ENCODE results near the gene MGP. TPM values are rescaled to one million over a fixed set of nuclear protein-coding genes. Genes with fewer than 3 reads are reported as not detected.

Gene MGP
- total RNA-seq, 1 donor from 2014 or later: not detected

DNA sequence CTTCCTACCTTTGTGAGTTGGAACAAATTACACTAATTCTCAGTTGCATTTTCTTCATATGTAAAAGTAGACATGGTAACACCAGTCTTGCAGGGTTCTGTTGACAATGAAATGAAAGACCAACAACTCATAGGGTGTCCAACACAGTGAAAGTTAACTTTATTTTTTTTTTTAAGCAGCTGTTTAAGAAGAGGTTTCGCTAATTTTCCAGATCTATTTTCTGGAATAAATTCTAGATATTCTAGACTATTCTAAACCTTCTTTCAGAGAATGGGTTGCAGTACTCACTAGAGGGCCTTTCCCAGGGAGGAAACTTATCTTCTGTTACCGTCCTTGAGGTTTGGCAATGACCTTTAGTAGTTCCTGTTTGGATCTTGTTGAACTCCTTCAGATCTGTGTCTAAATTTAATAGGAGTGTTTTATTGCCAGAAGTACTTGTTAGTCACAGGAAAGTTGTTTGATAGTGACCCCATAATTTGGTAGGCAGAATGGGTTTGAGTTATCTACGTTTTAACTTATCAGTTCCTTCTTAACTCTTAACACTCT, 39.5 kb downstream of the MGP start:
- Mint-ChIP-seq H3K27ac (no peak overlapping the region), H3K4me3 (no peak overlapping the region), H3K36me3 (ENCODE audit: low read depth) (no peaks in the 10 kb centered on the region), H3K9me3 (no peaks in the 10 kb centered on the region), H3K27me3 (ENCODE audit: insufficient read depth) (peaks cover 5% of the 10 kb centered on the region), H3K4me1 (ENCODE audit: low read depth) (peaks cover 5% of the 10 kb centered on the region)
- no peak for DNase-seq (ENCODE audit: low spot score)
- intact Hi-C loops (cut with micrococcal nuclease): loop anchor here (5.0 kb wide), 1 partner anchor 91 kb away; the partner anchor contains the start of gene ERP27

DNA sequence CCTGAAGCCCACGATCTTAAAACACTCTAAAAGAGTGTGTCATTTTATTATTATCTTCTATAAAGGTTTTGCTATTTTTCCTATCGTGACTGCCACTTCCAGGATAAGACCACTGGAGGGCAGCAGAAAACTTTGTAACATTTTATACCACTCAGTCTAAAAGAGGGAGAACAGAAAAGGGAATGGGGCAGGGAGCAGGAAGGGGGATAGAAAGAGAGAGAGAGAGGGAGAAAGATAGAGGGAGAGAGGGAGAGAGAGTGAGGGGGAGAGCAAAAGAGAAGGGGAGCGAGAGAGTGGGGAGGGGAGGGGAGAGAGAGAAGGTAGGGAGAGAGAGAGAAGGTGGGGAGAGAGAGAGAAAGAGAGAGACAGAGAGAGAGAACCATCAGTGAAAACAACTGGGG, 40.3 kb downstream of the MGP start:
- intact Hi-C loops (cut with micrococcal nuclease): loop anchor here (1.0 to 5.0 kb wide), 5 partner anchors 92 to 424 kb away; partner anchors contain the start of genes ERP27 and RERG
- DNase-seq (ENCODE audit: low spot score): peak; percentile 6
- Mint-ChIP-seq H3K27me3 (ENCODE audit: insufficient read depth) (peaks cover 5% of the 10 kb centered on the region), H3K4me1 (ENCODE audit: low read depth) (peaks cover 5% of the 10 kb centered on the region), H3K36me3 (ENCODE audit: low read depth) (no peaks in the 10 kb centered on the region), H3K27ac (no peak overlapping the region), H3K9me3 (no peaks in the 10 kb centered on the region), H3K4me3 (no peak overlapping the region)

DNA sequence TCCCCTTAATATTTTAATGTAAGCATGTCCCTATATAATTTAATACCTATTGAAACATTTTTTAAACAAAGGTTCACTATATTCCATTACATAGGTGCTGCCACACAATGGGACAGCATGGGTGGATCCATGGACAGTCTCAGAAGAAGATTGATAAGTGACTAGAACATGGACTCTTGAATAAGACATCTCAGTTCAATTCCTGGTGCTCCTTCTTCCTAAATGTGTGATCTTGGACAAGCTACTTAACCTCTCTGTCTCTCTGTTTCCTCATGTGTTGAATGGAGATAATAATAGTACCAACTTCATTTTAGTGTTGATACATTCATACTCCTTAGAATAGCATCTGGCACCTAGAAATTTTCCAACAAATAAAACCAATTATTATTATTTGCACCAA, 41.3 kb downstream of the MGP start:
- intact Hi-C loops (cut with micrococcal nuclease): no loop called here
- H3K4me1 Mint-ChIP-seq (ENCODE audit: low read depth): peaks cover 5% of the 10 kb centered on the region
- no peaks in the 10 kb centered on the region for H3K36me3 Mint-ChIP-seq (ENCODE audit: low read depth)
- H3K27ac Mint-ChIP-seq: no peak overlapping the region
- no peak for DNase-seq (ENCODE audit: low spot score)
- no peaks in the 10 kb centered on the region for H3K9me3 Mint-ChIP-seq
- no peak overlapping the region for H3K4me3 Mint-ChIP-seq
- H3K27me3 Mint-ChIP-seq (ENCODE audit: insufficient read depth): peaks cover 9% of the 10 kb centered on the region

DNA sequence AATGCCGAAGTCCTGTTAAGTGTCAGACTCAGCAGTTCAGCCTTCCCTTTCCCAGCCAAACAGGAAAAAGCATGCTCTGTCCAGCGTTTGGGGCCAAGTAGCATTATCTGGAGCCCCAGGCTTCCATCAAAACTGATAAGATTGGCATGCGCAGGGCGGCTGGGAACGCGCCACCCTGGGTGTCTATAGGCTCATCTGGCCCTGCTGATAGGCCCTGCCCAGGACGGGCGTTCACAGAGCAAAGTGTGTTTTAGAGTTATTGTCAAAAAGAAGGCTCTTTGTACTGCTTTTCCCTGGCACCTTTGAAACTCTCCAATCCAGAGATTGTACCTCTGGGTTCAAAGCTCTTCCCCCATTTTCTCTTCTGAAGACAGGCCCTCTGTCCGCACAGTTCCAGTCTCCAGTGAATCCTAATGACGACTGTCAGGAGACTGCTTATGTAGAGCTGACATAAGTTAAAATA, 42.2 kb downstream of the MGP start, which contains the start of gene ART4:
TSS of gene ART4 (minus strand) at position 102 of the 463 bp plus-strand sequence. CDS start 413 bp downstream, outside the sequence.
- peaks cover 5% of the 10 kb centered on the region for H3K4me1 Mint-ChIP-seq (ENCODE audit: low read depth)
- no peak within 1 kb of the TSS for H3K27ac Mint-ChIP-seq
- intact Hi-C loops (cut with micrococcal nuclease): no loop called here
- no peak within 1 kb of the TSS for H3K4me3 Mint-ChIP-seq
- peaks cover 14% of the 10 kb centered on the region for H3K27me3 Mint-ChIP-seq (ENCODE audit: insufficient read depth)
- no peak for DNase-seq (ENCODE audit: low spot score)
- H3K9me3 Mint-ChIP-seq: no peaks in the 10 kb centered on the region
- no peaks in the 10 kb centered on the region for H3K36me3 Mint-ChIP-seq (ENCODE audit: low read depth)

DNA sequence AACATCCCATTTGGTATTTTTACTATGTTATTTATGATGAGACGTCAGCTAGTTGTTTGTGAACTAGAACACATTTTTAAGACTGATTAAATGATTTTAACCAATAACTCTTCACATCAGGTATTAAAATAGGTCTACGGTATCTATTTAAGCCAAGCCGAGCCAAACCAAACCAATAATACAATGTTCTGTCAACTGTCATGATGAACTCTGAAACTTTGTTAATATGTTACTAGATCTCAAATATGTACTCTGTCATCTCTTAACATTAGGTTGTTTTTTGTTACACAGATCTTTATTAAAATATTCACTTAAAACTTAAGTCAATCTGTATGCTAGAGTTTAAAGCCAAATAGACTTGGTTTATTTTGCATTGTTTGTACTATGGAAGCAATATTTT, 43.3 kb downstream of the MGP start:
- H3K4me1 Mint-ChIP-seq (ENCODE audit: low read depth): peaks cover 5% of the 10 kb centered on the region
- H3K4me3 Mint-ChIP-seq: no peak overlapping the region
- H3K27me3 Mint-ChIP-seq (ENCODE audit: insufficient read depth): peaks cover 14% of the 10 kb centered on the region
- H3K9me3 Mint-ChIP-seq: no peaks in the 10 kb centered on the region
- no peak for DNase-seq (ENCODE audit: low spot score)
- H3K36me3 Mint-ChIP-seq (ENCODE audit: low read depth): no peaks in the 10 kb centered on the region
- H3K27ac Mint-ChIP-seq: no peak overlapping the region
- intact Hi-C loops (cut with micrococcal nuclease): no loop called here

DNA sequence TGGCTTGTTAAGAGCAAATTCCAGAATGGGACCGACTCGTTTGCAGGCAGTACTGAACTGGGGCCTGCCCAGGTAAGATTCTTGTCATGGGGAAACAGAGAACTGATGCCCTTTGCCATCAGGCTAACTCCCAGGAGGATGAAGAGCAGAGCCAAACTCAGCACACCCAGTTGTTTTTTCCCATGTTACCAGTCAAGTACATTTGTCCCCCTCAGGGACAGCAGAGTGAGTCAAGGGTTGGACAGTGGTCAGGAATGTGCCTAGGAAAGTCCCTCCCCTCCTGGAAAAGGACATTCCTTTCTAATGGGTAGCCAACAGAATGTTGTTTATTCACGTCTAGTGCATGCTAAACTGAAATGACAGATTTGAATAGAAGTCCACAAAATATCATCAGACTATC, 43.9 kb downstream of the MGP start:
- no peak overlapping the region for H3K4me3 Mint-ChIP-seq
- intact Hi-C loops (cut with micrococcal nuclease): no loop called here
- H3K27me3 Mint-ChIP-seq (ENCODE audit: insufficient read depth): peaks cover 14% of the 10 kb centered on the region
- H3K4me1 Mint-ChIP-seq (ENCODE audit: low read depth): peaks cover 5% of the 10 kb centered on the region
- no peaks in the 10 kb centered on the region for H3K36me3 Mint-ChIP-seq (ENCODE audit: low read depth)
- no peaks in the 10 kb centered on the region for H3K9me3 Mint-ChIP-seq
- no peak overlapping the region for H3K27ac Mint-ChIP-seq
- no peak for DNase-seq (ENCODE audit: low spot score)

DNA sequence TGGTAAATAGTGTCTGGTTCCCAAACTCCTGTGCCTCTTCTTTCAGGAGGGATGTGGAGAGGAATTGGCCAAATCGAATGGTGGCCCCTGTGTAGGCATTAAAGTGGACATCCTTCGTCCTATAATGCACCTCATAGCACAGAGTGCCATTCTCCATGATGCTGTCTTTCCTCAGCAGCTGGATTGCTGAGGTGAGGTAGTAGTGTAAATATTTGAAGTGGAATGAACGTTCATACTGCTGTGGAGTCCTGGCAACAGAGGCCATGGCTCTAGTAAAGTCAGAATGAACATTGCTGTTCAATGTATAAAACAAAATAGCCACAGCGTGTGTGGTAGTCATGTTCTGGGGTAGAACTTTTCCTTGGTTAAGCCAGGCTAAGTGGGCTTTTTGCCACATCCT, 45.0 kb downstream of the MGP start:
- no peak overlapping the region for H3K27ac Mint-ChIP-seq
- peaks cover 16% of the 10 kb centered on the region for H3K27me3 Mint-ChIP-seq (ENCODE audit: insufficient read depth)
- peaks cover 5% of the 10 kb centered on the region for H3K4me1 Mint-ChIP-seq (ENCODE audit: low read depth)
- no peak overlapping the region for H3K4me3 Mint-ChIP-seq
- H3K9me3 Mint-ChIP-seq: no peaks in the 10 kb centered on the region
- H3K36me3 Mint-ChIP-seq (ENCODE audit: low read depth): no peaks in the 10 kb centered on the region
- intact Hi-C loops (cut with micrococcal nuclease): no loop called here
- no peak for DNase-seq (ENCODE audit: low spot score)

DNA sequence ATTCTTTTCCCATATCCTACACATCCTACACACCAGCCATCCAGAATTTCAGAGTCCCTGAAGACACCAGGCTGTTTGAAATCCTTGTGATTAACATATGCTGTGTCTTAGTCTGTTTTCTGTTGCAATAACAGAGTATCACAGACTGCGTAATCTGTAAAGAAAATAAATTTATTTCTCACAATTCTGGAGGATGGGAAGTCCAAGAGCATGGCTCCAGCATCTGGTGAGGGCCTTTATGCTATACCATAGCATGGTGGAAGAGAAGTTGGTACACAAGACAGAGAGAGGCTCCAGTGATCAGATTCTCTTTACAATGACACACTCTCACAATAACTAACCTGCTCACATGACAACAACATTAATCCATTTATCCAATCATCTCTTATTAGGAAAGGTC, 46.4 kb downstream of the MGP start:
- Mint-ChIP-seq H3K4me1 (ENCODE audit: low read depth) (no peaks in the 10 kb centered on the region), H3K9me3 (no peaks in the 10 kb centered on the region), H3K36me3 (ENCODE audit: low read depth) (no peaks in the 10 kb centered on the region), H3K27ac (no peak overlapping the region), H3K27me3 (ENCODE audit: insufficient read depth) (peaks cover 22% of the 10 kb centered on the region), H3K4me3 (no peak overlapping the region)
- no peak for DNase-seq (ENCODE audit: low spot score)
- intact Hi-C loops (cut with micrococcal nuclease): no loop called here

DNA sequence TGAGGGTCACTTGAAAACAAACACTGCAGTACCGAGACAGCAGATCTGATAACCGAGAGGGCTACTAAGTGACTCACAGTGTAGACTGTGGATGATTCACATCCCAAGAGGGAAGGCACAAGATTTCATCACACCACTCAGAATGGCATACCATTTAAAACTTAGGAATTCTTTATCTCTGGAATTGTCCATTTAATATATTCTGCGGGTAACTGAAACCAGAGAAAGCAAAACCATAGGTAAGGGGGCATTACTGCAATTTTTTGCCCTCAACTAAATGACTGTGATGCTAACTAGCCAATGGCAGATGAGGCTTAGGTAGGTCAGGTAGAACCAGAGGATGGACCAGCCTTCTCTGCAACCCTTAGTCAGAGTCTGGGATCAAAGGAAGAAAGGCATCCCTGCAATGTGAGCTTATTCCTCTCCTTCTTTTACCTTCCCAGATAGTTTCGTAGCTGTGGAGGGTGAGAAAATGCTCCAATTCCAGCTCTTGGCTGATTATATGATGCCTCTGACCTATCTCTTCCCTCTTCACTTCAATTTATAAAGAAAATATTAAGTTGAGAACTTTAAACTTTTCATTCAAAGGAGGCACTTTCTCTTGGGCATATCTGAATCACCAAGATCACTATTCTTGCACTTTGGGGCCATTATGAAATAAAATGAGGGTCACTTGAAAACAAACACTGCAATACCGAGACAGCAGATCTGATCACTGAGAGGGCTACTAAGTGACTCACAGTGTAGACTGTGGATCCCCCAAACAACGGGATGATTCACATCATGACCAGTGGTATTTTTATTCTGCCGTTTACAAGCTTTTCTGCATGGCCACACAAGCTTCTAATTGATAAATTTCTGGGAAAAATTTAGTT, 49.1 kb downstream of the MGP start:
- no peak overlapping the region for H3K4me3 Mint-ChIP-seq
- H3K27ac Mint-ChIP-seq: no peak overlapping the region
- no peak for DNase-seq (ENCODE audit: low spot score)
- peaks cover 34% of the 10 kb centered on the region for H3K27me3 Mint-ChIP-seq (ENCODE audit: insufficient read depth)
- no peaks in the 10 kb centered on the region for H3K36me3 Mint-ChIP-seq (ENCODE audit: low read depth)
- H3K4me1 Mint-ChIP-seq (ENCODE audit: low read depth): no peaks in the 10 kb centered on the region
- no peaks in the 10 kb centered on the region for H3K9me3 Mint-ChIP-seq
- intact Hi-C loops (cut with micrococcal nuclease): no loop called here

DNA sequence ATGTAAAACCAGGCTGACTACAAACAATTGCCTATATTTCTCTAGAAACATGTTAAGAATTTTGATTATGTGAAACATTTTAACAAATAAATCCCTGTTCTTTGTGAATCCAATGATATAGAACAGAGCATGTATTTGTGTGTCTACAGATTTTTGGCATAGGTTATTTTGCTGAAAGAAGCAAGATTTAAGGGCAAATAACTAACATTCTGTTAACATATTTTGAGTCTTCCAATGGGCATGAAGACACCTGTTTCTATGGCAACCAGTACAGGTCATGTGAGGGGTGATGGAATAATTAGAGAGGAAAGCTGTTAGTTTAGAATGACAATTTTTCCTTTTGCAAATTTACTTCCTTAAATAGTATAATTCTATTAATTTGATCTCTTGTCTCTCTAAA, 51.1 kb downstream of the MGP start:
- H3K27ac Mint-ChIP-seq: no peak overlapping the region
- DNase-seq (ENCODE audit: low spot score): no peak
- no peaks in the 10 kb centered on the region for H3K36me3 Mint-ChIP-seq (ENCODE audit: low read depth)
- no peaks in the 10 kb centered on the region for H3K9me3 Mint-ChIP-seq
- no peaks in the 10 kb centered on the region for H3K4me1 Mint-ChIP-seq (ENCODE audit: low read depth)
- no peak overlapping the region for H3K4me3 Mint-ChIP-seq
- intact Hi-C loops (cut with micrococcal nuclease): no loop called here
- peaks cover 28% of the 10 kb centered on the region for H3K27me3 Mint-ChIP-seq (ENCODE audit: insufficient read depth)

DNA sequence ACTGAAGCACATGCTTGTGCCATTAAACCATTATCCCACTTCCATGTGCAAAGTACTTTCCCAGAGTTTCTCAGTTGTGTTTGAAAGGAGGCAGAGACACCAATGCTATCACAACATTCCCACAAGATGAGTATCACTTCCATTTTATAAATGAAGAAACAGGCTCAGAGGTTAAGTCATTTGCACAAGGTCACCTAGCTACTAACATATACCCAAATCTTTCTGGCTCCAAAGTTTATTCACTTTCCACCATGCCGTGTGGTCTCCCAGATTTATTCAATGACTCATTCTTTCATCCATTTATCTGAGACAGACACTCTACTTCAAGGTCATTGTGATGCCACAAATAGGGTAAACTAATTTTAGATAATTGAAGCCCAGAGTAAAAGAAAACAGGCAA, 51.7 kb downstream of the MGP start:
- no peak for DNase-seq (ENCODE audit: low spot score)
- Mint-ChIP-seq H3K27me3 (ENCODE audit: insufficient read depth) (peaks cover 22% of the 10 kb centered on the region), H3K9me3 (no peaks in the 10 kb centered on the region), H3K27ac (no peak overlapping the region), H3K4me3 (no peak overlapping the region), H3K36me3 (ENCODE audit: low read depth) (no peaks in the 10 kb centered on the region), H3K4me1 (ENCODE audit: low read depth) (no peaks in the 10 kb centered on the region)
- intact Hi-C loops (cut with micrococcal nuclease): no loop called here

DNA sequence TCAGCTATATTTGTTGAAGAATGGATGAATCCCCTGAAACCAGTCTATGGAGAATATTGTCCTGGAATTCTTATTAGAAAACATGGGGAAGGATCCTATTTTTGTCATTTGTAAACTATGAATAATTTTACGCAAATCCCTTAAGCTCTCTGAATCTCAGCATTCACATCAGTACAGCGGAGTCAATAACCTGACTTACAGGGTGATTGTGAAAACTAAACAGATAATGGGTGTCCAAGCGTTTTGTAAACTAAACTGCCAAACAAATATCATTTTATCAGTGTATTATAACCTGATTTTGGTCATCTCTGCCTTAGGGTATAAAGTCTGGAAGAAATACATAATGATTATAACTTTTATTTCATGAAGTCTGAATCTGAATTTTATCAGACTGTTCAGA, 52.3 kb downstream of the MGP start:
- DNase-seq (ENCODE audit: low spot score): no peak
- Mint-ChIP-seq H3K36me3 (ENCODE audit: low read depth) (no peaks in the 10 kb centered on the region), H3K4me3 (no peak overlapping the region), H3K27ac (no peak overlapping the region), H3K9me3 (no peaks in the 10 kb centered on the region), H3K4me1 (ENCODE audit: low read depth) (no peaks in the 10 kb centered on the region), H3K27me3 (ENCODE audit: insufficient read depth) (peaks cover 26% of the 10 kb centered on the region)
- intact Hi-C loops (cut with micrococcal nuclease): no loop called here
